PC-3 (cell line): ENCODE data around the gene DCAF15.

Experiments used
- EZH2 ChIP-seq: fragments of 300-600 bp; sonication (generic); IDR thresholded peaks from one replicate; pipeline ENCODE4 v1.6.1; 2017; ENCODE audit warnings: antibody characterized with exemption, mild to moderate bottlenecking, low read length; ENCODE audit not compliant: unreplicated experiment
- TF ChIP-seq, protein P1 (sequence below): fragments of 300-600 bp; sonication (generic); conservative IDR thresholded peaks from 2 replicates; pipeline ENCODE4 v1.5.1; 2017; ENCODE audit warnings: antibody characterized with exemption, low read depth, mild to moderate bottlenecking, low read length

DNA sequence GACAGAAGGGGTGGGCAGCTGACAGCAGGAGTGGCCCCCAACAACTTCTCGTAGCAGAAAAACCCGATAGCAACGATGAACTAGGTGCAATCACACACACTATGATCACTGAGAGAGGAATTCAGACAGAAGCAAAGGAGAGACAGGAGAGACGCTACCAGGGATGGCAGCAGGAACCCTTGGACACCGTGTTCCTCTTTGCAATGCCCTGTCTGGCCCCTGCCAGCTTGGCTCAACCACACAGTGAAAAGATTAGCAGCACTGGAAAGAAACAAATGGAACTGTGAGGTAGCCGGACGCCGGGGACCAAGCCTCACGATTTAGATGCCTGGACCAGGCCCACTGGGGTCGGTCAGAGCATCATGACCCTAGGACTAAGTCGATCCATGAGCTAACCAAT is 23.6 kb downstream of the DCAF15 start:
- TF ChIP-seq EZH2 = no peak
- TF ChIP-seq, protein P1, sequence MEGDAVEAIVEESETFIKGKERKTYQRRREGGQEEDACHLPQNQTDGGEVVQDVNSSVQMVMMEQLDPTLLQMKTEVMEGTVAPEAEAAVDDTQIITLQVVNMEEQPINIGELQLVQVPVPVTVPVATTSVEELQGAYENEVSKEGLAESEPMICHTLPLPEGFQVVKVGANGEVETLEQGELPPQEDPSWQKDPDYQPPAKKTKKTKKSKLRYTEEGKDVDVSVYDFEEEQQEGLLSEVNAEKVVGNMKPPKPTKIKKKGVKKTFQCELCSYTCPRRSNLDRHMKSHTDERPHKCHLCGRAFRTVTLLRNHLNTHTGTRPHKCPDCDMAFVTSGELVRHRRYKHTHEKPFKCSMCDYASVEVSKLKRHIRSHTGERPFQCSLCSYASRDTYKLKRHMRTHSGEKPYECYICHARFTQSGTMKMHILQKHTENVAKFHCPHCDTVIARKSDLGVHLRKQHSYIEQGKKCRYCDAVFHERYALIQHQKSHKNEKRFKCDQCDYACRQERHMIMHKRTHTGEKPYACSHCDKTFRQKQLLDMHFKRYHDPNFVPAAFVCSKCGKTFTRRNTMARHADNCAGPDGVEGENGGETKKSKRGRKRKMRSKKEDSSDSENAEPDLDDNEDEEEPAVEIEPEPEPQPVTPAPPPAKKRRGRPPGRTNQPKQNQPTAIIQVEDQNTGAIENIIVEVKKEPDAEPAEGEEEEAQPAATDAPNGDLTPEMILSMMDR = no peak
